Neural progenitor cell (in vitro differentiated cells): Measurements from ENCODE around the gene KPNA5. TPM values are rescaled to one million over a fixed set of nuclear protein-coding genes. Genes with fewer than 3 reads are reported as not detected.

Experiments
- DNase-seq: peaks from one replicate; pipeline ENCODE4 v3.0.0-alpha.2; 2016; ENCODE audit warnings: low spot score
- H2AFZ ChIP-seq: fragments of 200-600 bp; sonication (generic); replicated peaks from 2 replicates; pipeline ENCODE4 v1.6.1; 2016; ENCODE audit warnings: antibody characterized with exemption
- H3F3A ChIP-seq: fragments of 200-600 bp; sonication (generic); 2 replicates; pipeline ENCODE4 v1.6.1; 2016; ENCODE audit warnings: antibody characterized with exemption, low read depth
- H3K27ac ChIP-seq: fragments of 200-600 bp; sonication (generic); 2 replicates; pipeline ENCODE4 v1.5.1; 2016; ENCODE audit warnings: mild to moderate bottlenecking
- H3K27me3 ChIP-seq: fragments of 200-600 bp; sonication (generic); 2 replicates; pipeline ENCODE4 v1.6.1; 2016; ENCODE audit warnings: mild to moderate bottlenecking, moderate library complexity
- H3K36me3 ChIP-seq: fragments of 200-600 bp; sonication (generic); 2 replicates; pipeline ENCODE4 v1.5.1; 2016
- H3K4me1 ChIP-seq: fragments of 200-600 bp; sonication (generic); 2 replicates; pipeline ENCODE4 v1.6.1; 2016; ENCODE audit warnings: mixed run types
- H3K4me2 ChIP-seq: fragments of 200-600 bp; sonication (generic); 2 replicates; pipeline ENCODE4 v1.6.1; 2016
- H3K4me3 ChIP-seq: fragments of 200-600 bp; sonication (generic); 2 replicates; pipeline ENCODE4 v1.5.1; 2016
- H3K79me2 ChIP-seq: fragments of 200-600 bp; sonication (generic); 2 replicates; pipeline ENCODE4 v1.6.1; 2016; ENCODE audit warnings: low read depth
- H3K9ac ChIP-seq: fragments of 200-600 bp; sonication (generic); 2 replicates; pipeline ENCODE4 v1.6.1; 2016
- H3K9me3 ChIP-seq: fragments of 200-600 bp; sonication (generic); 2 replicates; pipeline ENCODE4 v1.5.1; 2016; ENCODE audit warnings: low read depth
- H4K20me1 ChIP-seq: fragments of 200-600 bp; sonication (generic); 2 replicates; pipeline ENCODE4 v1.6.1; 2016; ENCODE audit warnings: low read depth
- H3K27ac Mint-ChIP-seq: 3 replicates; pipeline ENCODE4 v1.8.0; 2021; ENCODE audit warnings: mixed read lengths
- H3K27me3 Mint-ChIP-seq: 2 replicates; pipeline ENCODE4 v1.8.0; 2022; ENCODE audit warnings: low read depth, mild to moderate bottlenecking, inconsistent platforms, moderate library complexity, mixed read lengths; ENCODE audit not compliant: insufficient read depth
- H3K36me3 Mint-ChIP-seq: 3 replicates; pipeline ENCODE4 v1.8.0; 2021; ENCODE audit warnings: mixed read lengths
- H3K4me1 Mint-ChIP-seq: 3 replicates; pipeline ENCODE4 v1.8.0; 2021; ENCODE audit warnings: mixed read lengths
- H3K4me3 Mint-ChIP-seq: 3 replicates; pipeline ENCODE4 v1.8.0; 2021; ENCODE audit warnings: mild to moderate bottlenecking, moderate library complexity, mixed read lengths
- H3K9me3 Mint-ChIP-seq: 3 replicates; pipeline ENCODE4 v1.8.0; 2020; ENCODE audit warnings: mixed read lengths
- CTCF ChIP-seq: fragments of 200-600 bp; sonication (generic); IDR thresholded peaks from 2 replicates; pipeline ENCODE4 v1.5.1; 2017; ENCODE audit warnings: antibody characterized with exemption, mild to moderate bottlenecking
- EZH2 ChIP-seq: fragments of 200-600 bp; sonication (generic); IDR thresholded peaks from 2 replicates; pipeline ENCODE4 v1.6.1; 2017; ENCODE audit warnings: antibody characterized with exemption, mild to moderate bottlenecking, moderate library complexity
- EZH2phosphoT487 ChIP-seq: fragments of 200-600 bp; sonication (generic); IDR thresholded peaks from 2 replicates; pipeline ENCODE4 v1.6.1; 2017; ENCODE audit warnings: antibody characterized with exemption
- total RNA-seq: library from RNA; depleted of rRNA; stranded (reverse); fragments of >200 nt; gene quantifications from 2 replicates; pipeline ENCODE4 v1.2.3, GENCODE V29; 2015; ENCODE audit warnings: low replicate concordance

The KPNA5 gene
- total RNA-seq, 1 donor from 2014 or later: 39.9 TPM

- Histone ChIP-seq H2AFZ (no peak overlapping the region), H3K36me3 (no peaks in the 10 kb centered on the region), H4K20me1 (no peaks in the 10 kb centered on the region), H3K4me2 (no peak overlapping the region), H3F3A (no peaks in the 10 kb centered on the region), H3K79me2 (no peaks in the 10 kb centered on the region), H3K4me1 (no peaks in the 10 kb centered on the region), H3K27me3 (no peaks in the 10 kb centered on the region), H3K9ac (no peak overlapping the region), H3K9me3 (no peaks in the 10 kb centered on the region), H3K27ac (no peak overlapping the region), H3K4me3 (no peak overlapping the region)
- Mint-ChIP-seq H3K4me3 (no peak overlapping the region), H3K9me3 (no peaks in the 10 kb centered on the region), H3K27me3 (no peaks in the 10 kb centered on the region), H3K4me1 (no peaks in the 10 kb centered on the region), H3K36me3 (no peaks in the 10 kb centered on the region), H3K27ac (no peak overlapping the region)
- TF ChIP-seq CTCF (no peak), EZH2 (no peak), EZH2phosphoT487 (no peak)
- DNase-seq: no peak
Measured at GRCh38 chr6:116745176-116745575, 64.2 kb downstream of the KPNA5 start.

- Mint-ChIP-seq H3K4me3 (no peak overlapping the region), H3K9me3 (no peaks in the 10 kb centered on the region), H3K27me3 (peaks cover 21% of the 10 kb centered on the region), H3K27ac (no peak overlapping the region), H3K4me1 (peaks cover 6% of the 10 kb centered on the region), H3K36me3 (no peaks in the 10 kb centered on the region)
- no peak for DNase-seq
- no peaks in the 10 kb centered on the region for H3K36me3 ChIP-seq
- no peak for TF ChIP-seq EZH2
- no peak for TF ChIP-seq EZH2phosphoT487
- no peak for TF ChIP-seq CTCF
- no peak overlapping the region for H2AFZ ChIP-seq
- H4K20me1 ChIP-seq: no peaks in the 10 kb centered on the region
- H3K27ac ChIP-seq: no peak overlapping the region
- H3K4me1 ChIP-seq: no peaks in the 10 kb centered on the region
- no peaks in the 10 kb centered on the region for H3K9me3 ChIP-seq
- no peak overlapping the region for H3K4me2 ChIP-seq
- H3K9ac ChIP-seq: no peak overlapping the region
- peaks cover 52% of the 10 kb centered on the region for H3K27me3 ChIP-seq
- no peak overlapping the region for H3K4me3 ChIP-seq
- H3F3A ChIP-seq: peaks cover 11% of the 10 kb centered on the region
- H3K79me2 ChIP-seq: no peaks in the 10 kb centered on the region
Measured at GRCh38 chr6:116761779-116762178, 80.8 kb downstream of the KPNA5 start.

GRCh38 chr6:116762235-116762634 is 81.2 kb downstream of the KPNA5 start:
- no peaks in the 10 kb centered on the region for H3K9me3 Mint-ChIP-seq
- peaks cover 11% of the 10 kb centered on the region for H3F3A ChIP-seq
- no peak overlapping the region for H3K4me3 Mint-ChIP-seq
- no peaks in the 10 kb centered on the region for H3K4me1 ChIP-seq
- H3K9ac ChIP-seq: no peak overlapping the region
- H3K36me3 ChIP-seq: no peaks in the 10 kb centered on the region
- no peak for DNase-seq
- no peak overlapping the region for H3K4me3 ChIP-seq
- no peaks in the 10 kb centered on the region for H3K79me2 ChIP-seq
- TF ChIP-seq EZH2 (no peak), EZH2phosphoT487 (no peak), CTCF (no peak)
- H3K27me3 Mint-ChIP-seq: peaks cover 23% of the 10 kb centered on the region
- H3K27me3 ChIP-seq: peaks cover 56% of the 10 kb centered on the region
- no peaks in the 10 kb centered on the region for H4K20me1 ChIP-seq
- no peak overlapping the region for H3K27ac Mint-ChIP-seq
- H3K9me3 ChIP-seq: no peaks in the 10 kb centered on the region
- peaks cover 6% of the 10 kb centered on the region for H3K4me1 Mint-ChIP-seq
- no peak overlapping the region for H3K27ac ChIP-seq
- no peaks in the 10 kb centered on the region for H3K36me3 Mint-ChIP-seq
- H2AFZ ChIP-seq: no peak overlapping the region
- H3K4me2 ChIP-seq: no peak overlapping the region

GRCh38 chr6:116763048-116763447 is 82.0 kb downstream of the KPNA5 start:
- Histone ChIP-seq H3K79me2 (no peaks in the 10 kb centered on the region), H3K9me3 (no peaks in the 10 kb centered on the region), H3K27ac (no peak overlapping the region), H4K20me1 (no peaks in the 10 kb centered on the region), H3F3A (peaks cover 11% of the 10 kb centered on the region), H3K4me3 (no peak overlapping the region), H3K4me1 (no peaks in the 10 kb centered on the region), H3K9ac (no peak overlapping the region), H2AFZ (no peak overlapping the region), H3K36me3 (no peaks in the 10 kb centered on the region), H3K27me3 (peaks cover 63% of the 10 kb centered on the region), H3K4me2 (no peak overlapping the region)
- H3K27me3 Mint-ChIP-seq: peaks cover 23% of the 10 kb centered on the region
- no peaks in the 10 kb centered on the region for H3K36me3 Mint-ChIP-seq
- H3K4me3 Mint-ChIP-seq: no peak overlapping the region
- no peak overlapping the region for H3K27ac Mint-ChIP-seq
- H3K9me3 Mint-ChIP-seq: no peaks in the 10 kb centered on the region
- DNase-seq: no peak
- H3K4me1 Mint-ChIP-seq: peaks cover 6% of the 10 kb centered on the region
- TF ChIP-seq CTCF: no peak
- TF ChIP-seq EZH2phosphoT487: no peak
- TF ChIP-seq EZH2: no peak
